Measurements from ENCODE around the gene FSIP1. TPM values are rescaled to one million over a fixed set of nuclear protein-coding genes. Genes with fewer than 3 reads are reported as not detected.
A peak's percentile ranks its signal among the peaks of the same experiment; 100 is the strongest.

FSIP1 gene
- total RNA-seq, 1 donor = 3.6 TPM

DNA sequence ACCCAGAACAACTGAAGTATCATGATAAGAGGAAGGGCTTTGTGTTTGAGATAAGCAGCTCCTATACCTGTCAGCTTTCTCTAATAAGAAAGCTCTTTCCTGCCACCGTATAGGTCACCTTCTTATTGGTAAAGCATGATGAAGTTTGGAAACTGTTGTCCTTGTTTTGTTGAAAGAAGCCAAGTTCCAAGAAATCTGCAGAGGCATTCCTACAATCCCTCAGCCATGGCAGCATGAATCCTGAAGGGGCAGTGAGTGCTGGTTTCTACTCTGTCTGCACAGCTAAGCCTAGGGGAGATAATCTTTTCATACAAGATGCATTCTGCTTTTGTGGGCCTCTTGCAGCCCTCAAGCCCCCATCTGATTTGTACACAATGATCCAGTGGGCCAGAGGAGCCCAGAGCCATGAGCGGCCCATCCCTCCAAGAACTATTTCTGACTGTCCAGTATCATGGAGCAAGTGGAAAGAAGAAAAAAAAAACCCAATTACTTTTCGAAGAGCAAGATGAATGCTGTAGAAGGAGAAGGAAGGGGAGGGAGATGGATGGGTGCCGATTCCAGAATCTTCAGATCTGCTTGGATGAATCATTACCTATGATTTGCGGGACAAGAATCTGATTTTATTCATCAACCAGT lies 203.7 kb downstream of the FSIP1 start:
- H2AFZ ChIP-seq (ENCODE audit: low read length) = no peak overlapping the region

DNA sequence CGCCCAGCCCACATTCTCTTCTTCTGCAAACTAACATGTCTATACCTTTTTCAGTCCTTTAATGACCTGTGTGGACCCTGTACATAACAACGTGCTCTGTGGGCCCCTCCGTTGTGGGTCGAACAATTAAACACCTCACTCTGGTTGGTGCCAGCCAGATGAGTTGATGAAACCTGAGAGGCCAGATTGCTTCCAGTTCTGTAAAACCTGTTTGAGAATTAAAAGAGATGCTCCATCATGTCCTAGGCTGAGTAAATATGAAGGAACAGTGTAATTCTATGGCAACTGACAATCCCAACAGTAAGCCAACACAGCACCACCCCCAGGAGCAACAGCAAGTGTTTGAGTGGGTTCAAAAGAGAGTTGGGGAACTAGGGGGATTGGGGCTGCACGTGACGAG lies 207.5 kb downstream of the FSIP1 start:
- Histone ChIP-seq H3K27me3 (ENCODE audit: insufficient read depth, low read length) (no peaks in the 10 kb centered on the region), H3K79me2 (ENCODE audit: insufficient read depth, low read length) (no peaks in the 10 kb centered on the region), H3K9me3 (ENCODE audit: low read depth, low read length) (no peaks in the 10 kb centered on the region), H3K36me3 (ENCODE audit: insufficient read depth, low read length) (no peaks in the 10 kb centered on the region), H3K4me1 (ENCODE audit: insufficient read depth, low read length) (peaks cover 31% of the 10 kb centered on the region), H2AFZ (ENCODE audit: low read length) (no peak overlapping the region), H4K20me1 (ENCODE audit: insufficient read depth, low read length) (no peaks in the 10 kb centered on the region), H3K27ac (ENCODE audit: low read depth, low read length) (no peak overlapping the region), H3K4me3 (ENCODE audit: insufficient read depth, low read length) (no peak overlapping the region), H3K4me2 (ENCODE audit: insufficient read depth, low read length) (no peak overlapping the region)
- DNase-seq (ENCODE audit: insufficient read length, low spot score, missing footprints) = no peak
- TF ChIP-seq, protein P1, sequence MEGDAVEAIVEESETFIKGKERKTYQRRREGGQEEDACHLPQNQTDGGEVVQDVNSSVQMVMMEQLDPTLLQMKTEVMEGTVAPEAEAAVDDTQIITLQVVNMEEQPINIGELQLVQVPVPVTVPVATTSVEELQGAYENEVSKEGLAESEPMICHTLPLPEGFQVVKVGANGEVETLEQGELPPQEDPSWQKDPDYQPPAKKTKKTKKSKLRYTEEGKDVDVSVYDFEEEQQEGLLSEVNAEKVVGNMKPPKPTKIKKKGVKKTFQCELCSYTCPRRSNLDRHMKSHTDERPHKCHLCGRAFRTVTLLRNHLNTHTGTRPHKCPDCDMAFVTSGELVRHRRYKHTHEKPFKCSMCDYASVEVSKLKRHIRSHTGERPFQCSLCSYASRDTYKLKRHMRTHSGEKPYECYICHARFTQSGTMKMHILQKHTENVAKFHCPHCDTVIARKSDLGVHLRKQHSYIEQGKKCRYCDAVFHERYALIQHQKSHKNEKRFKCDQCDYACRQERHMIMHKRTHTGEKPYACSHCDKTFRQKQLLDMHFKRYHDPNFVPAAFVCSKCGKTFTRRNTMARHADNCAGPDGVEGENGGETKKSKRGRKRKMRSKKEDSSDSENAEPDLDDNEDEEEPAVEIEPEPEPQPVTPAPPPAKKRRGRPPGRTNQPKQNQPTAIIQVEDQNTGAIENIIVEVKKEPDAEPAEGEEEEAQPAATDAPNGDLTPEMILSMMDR (IDR thresholded peaks at IDR 0.05; ENCODE audit: extremely low read depth, low read depth, low read length) = no peak

More for the DNA sequence above, 203.7 kb downstream of the FSIP1 start:
- peaks cover 28% of the 10 kb centered on the region for H4K20me1 ChIP-seq (ENCODE audit: insufficient read depth, low read length)
- peaks cover 26% of the 10 kb centered on the region for H3K4me1 ChIP-seq (ENCODE audit: insufficient read depth, low read length)
- H3K36me3 ChIP-seq (ENCODE audit: insufficient read depth, low read length) = peaks cover 25% of the 10 kb centered on the region
- peaks cover 27% of the 10 kb centered on the region for H3K79me2 ChIP-seq (ENCODE audit: insufficient read depth, low read length)
- TF ChIP-seq, protein P1 (IDR thresholded peaks at IDR 0.05; ENCODE audit: extremely low read depth, low read depth, low read length) = no peak
- H3K27ac ChIP-seq (ENCODE audit: low read depth, low read length) = peak overlapping the region; percentile 100
- H3K4me2 ChIP-seq (ENCODE audit: insufficient read depth, low read length) = peak overlapping the region; percentile 90
- H3K4me3 ChIP-seq (ENCODE audit: insufficient read depth, low read length) = peak overlapping the region; percentile 84
- no peaks in the 10 kb centered on the region for H3K27me3 ChIP-seq (ENCODE audit: insufficient read depth, low read length)
- H3K9me3 ChIP-seq (ENCODE audit: low read depth, low read length) = no peaks in the 10 kb centered on the region
- DNase-seq (ENCODE audit: insufficient read length, low spot score, missing footprints) = no peak

- Histone ChIP-seq H3K27ac (ENCODE audit: low read depth, low read length) (peak overlapping the region; percentile 57), H2AFZ (ENCODE audit: low read length) (no peak overlapping the region), H3K9me3 (ENCODE audit: low read depth, low read length) (no peaks in the 10 kb centered on the region), H3K36me3 (ENCODE audit: insufficient read depth, low read length) (no peaks in the 10 kb centered on the region), H3K27me3 (ENCODE audit: insufficient read depth, low read length) (no peaks in the 10 kb centered on the region), H3K4me3 (ENCODE audit: insufficient read depth, low read length) (no peak overlapping the region), H3K79me2 (ENCODE audit: insufficient read depth, low read length) (no peaks in the 10 kb centered on the region), H4K20me1 (ENCODE audit: insufficient read depth, low read length) (no peaks in the 10 kb centered on the region), H3K4me1 (ENCODE audit: insufficient read depth, low read length) (peaks cover 25% of the 10 kb centered on the region), H3K4me2 (ENCODE audit: insufficient read depth, low read length) (no peak overlapping the region)
- no peak for DNase-seq (ENCODE audit: insufficient read length, low spot score, missing footprints)
- TF ChIP-seq, protein P1 (IDR thresholded peaks at IDR 0.05; ENCODE audit: extremely low read depth, low read depth, low read length) = no peak
Observed at GRCh38 chr15:39574427-39574826, 208.2 kb downstream of the FSIP1 start.

DNA sequence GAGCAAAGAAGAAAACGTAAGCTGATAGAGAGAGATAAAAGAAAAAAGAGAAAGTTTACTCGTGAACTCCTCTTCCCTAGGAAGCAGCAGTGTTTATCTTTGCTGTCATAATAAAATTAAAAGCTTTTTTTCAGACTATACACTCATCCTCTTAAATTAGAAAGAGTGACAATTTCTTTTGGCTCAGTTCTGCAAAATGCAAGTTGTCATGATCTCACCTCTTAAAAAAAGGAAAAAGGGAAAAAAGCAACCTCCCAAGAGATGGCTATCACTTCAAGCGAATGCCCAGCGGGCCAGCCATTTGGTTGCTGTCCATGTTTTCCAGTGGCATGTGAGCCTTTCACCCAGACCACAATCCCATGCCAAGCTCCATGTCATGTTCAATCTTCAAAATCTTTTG lies 208.8 kb downstream of the FSIP1 start:
- Histone ChIP-seq H3K27ac (ENCODE audit: low read depth, low read length) (peak overlapping the region; percentile 57), H3K27me3 (ENCODE audit: insufficient read depth, low read length) (no peaks in the 10 kb centered on the region), H4K20me1 (ENCODE audit: insufficient read depth, low read length) (no peaks in the 10 kb centered on the region), H3K79me2 (ENCODE audit: insufficient read depth, low read length) (no peaks in the 10 kb centered on the region), H3K4me1 (ENCODE audit: insufficient read depth, low read length) (peaks cover 20% of the 10 kb centered on the region), H2AFZ (ENCODE audit: low read length) (no peak overlapping the region), H3K4me3 (ENCODE audit: insufficient read depth, low read length) (no peak overlapping the region), H3K9me3 (ENCODE audit: low read depth, low read length) (no peaks in the 10 kb centered on the region), H3K4me2 (ENCODE audit: insufficient read depth, low read length) (no peak overlapping the region), H3K36me3 (ENCODE audit: insufficient read depth, low read length) (no peaks in the 10 kb centered on the region)
- TF ChIP-seq, protein P1 (IDR thresholded peaks at IDR 0.05; ENCODE audit: extremely low read depth, low read depth, low read length) = no peak
- DNase-seq (ENCODE audit: insufficient read length, low spot score, missing footprints) = no peak

All from osteoblast (primary cell).